GM19238 (cell line): ENCODE measurements around the gene JAKMIP3.

Experiments
- DNase-seq: peaks from one replicate; pipeline ENCODE4 v3.0.0; 2011; ENCODE audit warnings: low spot score; ENCODE audit not compliant: insufficient read length

JAKMIP3 gene

GRCh38 chr10:132097609-132098377 lies 32.0 kb downstream of the JAKMIP3 start:
- no peak for DNase-seq

GRCh38 chr10:132098539-132099388 lies 33.0 kb downstream of the JAKMIP3 start:
- DNase-seq, result no peak

- DNase-seq, result no peak
Observed at GRCh38 chr10:132099389-132100090, 33.8 kb downstream of the JAKMIP3 start.

- no peak for DNase-seq
Observed at GRCh38 chr10:132100091-132100481, 34.3 kb downstream of the JAKMIP3 start.

- no peak for DNase-seq
Observed at GRCh38 chr10:132100556-132101349, 35.0 kb downstream of the JAKMIP3 start.

GRCh38 chr10:132101529-132101928 lies 35.8 kb downstream of the JAKMIP3 start:
- no peak for DNase-seq

GRCh38 chr10:132102071-132102716 lies 36.4 kb downstream of the JAKMIP3 start:
- no peak for DNase-seq

- DNase-seq, result no peak
Observed at GRCh38 chr10:132102717-132103110, 37.0 kb downstream of the JAKMIP3 start.

GRCh38 chr10:132103116-132103910 lies 37.6 kb downstream of the JAKMIP3 start:
- no peak for DNase-seq

GRCh38 chr10:132104062-132104461 lies 38.3 kb downstream of the JAKMIP3 start:
- DNase-seq, result no peak

GRCh38 chr10:132104471-132105301 lies 38.9 kb downstream of the JAKMIP3 start:
- DNase-seq, result no peak

GRCh38 chr10:132105302-132105995 lies 39.7 kb downstream of the JAKMIP3 start:
- no peak for DNase-seq

GRCh38 chr10:132106431-132106830 lies 40.7 kb downstream of the JAKMIP3 start:
- DNase-seq, result no peak

- no peak for DNase-seq
Observed at GRCh38 chr10:132107186-132107948, 41.6 kb downstream of the JAKMIP3 start.

- no peak for DNase-seq
Observed at GRCh38 chr10:132107949-132108877, 42.5 kb downstream of the JAKMIP3 start.

- DNase-seq, result no peak
Observed at GRCh38 chr10:132109341-132110110, 43.8 kb downstream of the JAKMIP3 start.
